ENCODE data around the gene DCTN3.

The DCTN3 gene

DNA sequence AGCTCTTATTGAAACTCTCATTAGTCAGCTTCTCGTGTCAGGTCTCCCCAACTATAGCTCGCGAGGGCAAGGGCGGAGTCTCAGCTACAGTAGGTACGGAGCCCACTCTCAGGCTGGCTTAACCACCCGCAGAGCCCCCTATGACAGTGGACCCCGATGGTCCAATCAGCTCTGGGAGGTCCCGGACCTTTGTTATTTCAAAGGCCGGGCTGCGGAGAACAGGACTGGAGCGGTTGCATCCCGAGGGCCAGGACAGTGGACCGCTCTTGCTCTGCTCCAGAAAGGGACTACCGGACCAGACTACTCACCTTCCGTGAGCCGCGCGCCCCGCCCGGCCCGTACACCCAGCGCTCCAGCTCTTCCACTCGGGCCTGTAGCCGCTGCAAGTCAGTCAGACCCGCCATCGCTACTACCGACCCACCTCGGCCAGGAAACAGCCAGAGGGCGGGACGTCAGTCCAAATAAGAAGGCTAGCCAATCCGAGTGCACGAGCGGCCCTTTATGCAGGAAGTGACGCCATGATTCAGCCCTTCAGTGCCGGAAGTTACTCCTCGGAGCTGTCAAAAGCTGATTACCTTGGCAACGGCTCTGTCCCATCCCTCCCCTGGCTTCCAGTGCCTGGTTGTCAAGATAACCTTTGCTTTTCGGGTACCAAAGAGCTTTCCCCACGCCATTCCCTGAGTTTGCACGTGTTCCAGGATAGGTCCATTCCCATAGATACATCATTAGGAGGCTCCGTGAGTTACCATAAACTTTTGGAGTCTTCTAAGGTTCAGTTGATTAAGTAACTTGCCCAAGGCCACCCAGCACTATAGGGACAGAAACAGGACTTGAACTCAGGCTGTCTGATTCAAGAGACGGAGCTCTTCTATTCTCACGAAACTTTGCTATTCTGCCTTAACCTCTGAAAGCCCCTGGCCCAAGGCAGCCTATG lies at the start of gene DCTN3:
TSS of gene DCTN3 (minus strand) at position 435 of the 934 bp plus-strand sequence. CDS start at position 404, 31 bp downstream.
- Histone ChIP-seq H3K4me3 (replicated peaks; ENCODE audit: low read depth, low read length) (peak within 1 kb of the TSS; percentile 92), H3K27me3 (replicated peaks; ENCODE audit: control insufficient read depth, insufficient read depth, low read length) (no peaks in the 10 kb centered on the region; the same call in 1 of the 2 replicates), H3K36me3 (ENCODE audit: control insufficient read depth, insufficient read depth, low read length) (peaks cover 9% of the 10 kb centered on the region)
- DNase-seq (ENCODE audit: extremely low read depth, insufficient read length) = peak; percentile 82
- TF ChIP-seq, protein P1, sequence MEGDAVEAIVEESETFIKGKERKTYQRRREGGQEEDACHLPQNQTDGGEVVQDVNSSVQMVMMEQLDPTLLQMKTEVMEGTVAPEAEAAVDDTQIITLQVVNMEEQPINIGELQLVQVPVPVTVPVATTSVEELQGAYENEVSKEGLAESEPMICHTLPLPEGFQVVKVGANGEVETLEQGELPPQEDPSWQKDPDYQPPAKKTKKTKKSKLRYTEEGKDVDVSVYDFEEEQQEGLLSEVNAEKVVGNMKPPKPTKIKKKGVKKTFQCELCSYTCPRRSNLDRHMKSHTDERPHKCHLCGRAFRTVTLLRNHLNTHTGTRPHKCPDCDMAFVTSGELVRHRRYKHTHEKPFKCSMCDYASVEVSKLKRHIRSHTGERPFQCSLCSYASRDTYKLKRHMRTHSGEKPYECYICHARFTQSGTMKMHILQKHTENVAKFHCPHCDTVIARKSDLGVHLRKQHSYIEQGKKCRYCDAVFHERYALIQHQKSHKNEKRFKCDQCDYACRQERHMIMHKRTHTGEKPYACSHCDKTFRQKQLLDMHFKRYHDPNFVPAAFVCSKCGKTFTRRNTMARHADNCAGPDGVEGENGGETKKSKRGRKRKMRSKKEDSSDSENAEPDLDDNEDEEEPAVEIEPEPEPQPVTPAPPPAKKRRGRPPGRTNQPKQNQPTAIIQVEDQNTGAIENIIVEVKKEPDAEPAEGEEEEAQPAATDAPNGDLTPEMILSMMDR (IDR thresholded peaks at IDR 0.05; ENCODE audit: insufficient read depth, low read length, poor library complexity, severe bottlenecking) = no peak

DNA sequence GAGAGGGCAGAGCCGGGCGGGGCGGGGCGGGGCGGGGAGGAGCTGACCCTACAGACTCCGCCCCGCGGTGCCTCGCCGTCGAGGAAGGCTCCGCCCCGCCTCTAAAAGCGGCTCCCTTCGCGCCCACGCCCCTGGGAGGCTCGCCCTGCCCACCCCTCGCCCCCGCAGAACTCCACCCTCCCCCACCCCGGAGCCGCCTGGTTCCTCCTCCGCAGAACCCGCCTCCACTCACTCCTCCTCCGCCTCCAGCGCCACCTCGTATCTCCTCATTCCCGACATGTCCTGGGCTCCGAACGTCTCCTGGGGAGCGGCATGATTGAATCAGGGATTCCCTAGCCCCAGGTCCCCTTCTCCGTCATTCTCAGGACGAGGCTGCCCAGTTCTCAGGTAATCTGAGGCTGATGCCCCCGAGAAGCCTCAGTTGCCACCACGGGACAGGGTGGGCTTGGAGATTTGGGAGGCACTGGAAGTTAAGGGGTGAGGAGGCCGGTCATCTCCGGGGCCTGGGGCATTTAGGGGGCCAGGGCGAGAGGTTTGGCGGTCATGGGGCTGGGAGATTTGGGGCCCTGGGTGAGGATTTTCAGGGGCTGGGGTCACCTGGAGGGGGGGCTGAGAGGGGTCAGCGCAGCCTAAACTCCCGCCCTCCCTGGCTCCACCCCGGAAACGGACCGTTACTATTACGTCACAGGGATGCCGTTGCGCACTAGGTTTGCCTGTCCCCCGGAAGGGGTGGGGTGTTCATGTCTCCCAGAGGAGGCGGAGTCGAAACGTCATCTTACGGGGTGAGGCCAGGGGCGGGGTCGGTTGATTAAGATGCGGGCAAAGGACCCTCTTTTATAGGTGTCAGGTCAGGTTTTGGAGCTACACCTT lies 45.3 kb upstream of the DCTN3 start:
- no peaks in the 10 kb centered on the region; the same call in 1 of the 2 replicates for H3K27me3 ChIP-seq (replicated peaks; ENCODE audit: control insufficient read depth, insufficient read depth, low read length)
- peak overlapping the region; percentile 76 for H3K4me3 ChIP-seq (replicated peaks; ENCODE audit: low read depth, low read length)
- peak; percentile 76 for DNase-seq (ENCODE audit: extremely low read depth, insufficient read length)
- TF ChIP-seq, protein P1 (IDR thresholded peaks at IDR 0.05; ENCODE audit: insufficient read depth, low read length, poor library complexity, severe bottlenecking) = no peak
- H3K36me3 ChIP-seq (ENCODE audit: control insufficient read depth, insufficient read depth, low read length) = no peaks in the 10 kb centered on the region

DNA sequence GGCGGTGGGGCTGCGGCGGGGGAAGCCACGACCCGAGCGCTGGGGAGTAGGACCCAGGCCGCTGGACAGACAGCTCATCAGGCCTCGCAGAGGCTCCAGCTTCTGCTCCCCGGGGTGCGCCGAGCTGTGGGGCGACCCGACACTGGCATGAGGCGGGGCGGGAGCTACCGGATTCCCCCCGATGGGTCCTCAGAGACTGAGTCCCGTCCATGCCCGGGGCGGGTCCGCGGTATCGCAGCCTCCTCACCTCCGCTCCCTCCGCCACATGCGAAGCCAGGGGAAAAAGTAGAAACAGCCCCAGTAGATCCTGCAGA lies 44.7 kb upstream of the DCTN3 start:
- no peak for DNase-seq (ENCODE audit: extremely low read depth, insufficient read length)
- Histone ChIP-seq H3K36me3 (ENCODE audit: control insufficient read depth, insufficient read depth, low read length) (no peaks in the 10 kb centered on the region), H3K4me3 (replicated peaks; ENCODE audit: low read depth, low read length) (peak overlapping the region; percentile 57), H3K27me3 (replicated peaks; ENCODE audit: control insufficient read depth, insufficient read depth, low read length) (no peaks in the 10 kb centered on the region; the same call in 1 of the 2 replicates)
- TF ChIP-seq, protein P1 (IDR thresholded peaks at IDR 0.05; ENCODE audit: insufficient read depth, low read length, poor library complexity, severe bottlenecking) = no peak

DNA sequence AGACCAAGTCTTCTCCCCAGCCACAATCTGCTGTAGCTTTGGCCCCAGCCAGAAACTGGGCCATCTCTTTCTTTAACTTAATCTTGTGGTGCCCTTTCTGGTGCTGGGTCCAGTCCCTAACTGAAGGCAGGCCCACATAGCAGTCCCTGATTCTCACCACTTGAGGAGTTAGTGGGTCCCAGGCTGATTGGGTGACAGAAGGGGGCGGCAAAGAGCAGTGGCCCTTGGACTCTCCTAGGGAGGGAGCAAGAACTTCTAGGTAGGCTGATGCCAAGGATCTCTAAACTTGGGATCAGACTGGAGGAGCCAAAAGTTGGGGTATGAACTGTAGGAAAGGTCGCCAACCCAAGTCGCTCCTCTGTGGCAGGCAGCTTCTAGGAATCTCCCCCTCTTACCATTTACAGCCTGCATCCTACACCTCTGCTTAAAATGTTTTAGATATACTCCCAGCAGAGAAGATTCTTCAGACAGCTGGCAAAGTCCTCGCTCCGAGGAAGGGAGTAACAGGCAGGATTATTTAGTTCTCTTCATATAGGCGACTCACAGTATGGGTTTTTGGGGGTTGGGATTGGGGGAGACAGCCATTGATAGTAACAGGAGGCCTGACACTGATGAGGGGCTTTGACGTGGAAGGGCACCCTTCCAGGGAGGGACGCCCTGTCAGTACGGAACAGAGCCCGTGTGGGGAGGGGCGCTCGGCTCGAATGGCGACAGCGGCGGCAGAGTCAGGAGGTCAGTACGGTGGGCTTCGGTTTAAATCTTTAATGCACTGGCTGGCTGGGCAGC lies 44.2 kb upstream of the DCTN3 start:
- Histone ChIP-seq H3K27me3 (replicated peaks; ENCODE audit: control insufficient read depth, insufficient read depth, low read length) (no peaks in the 10 kb centered on the region; the same call in 1 of the 2 replicates), H3K36me3 (ENCODE audit: control insufficient read depth, insufficient read depth, low read length) (no peaks in the 10 kb centered on the region), H3K4me3 (replicated peaks; ENCODE audit: low read depth, low read length) (peak overlapping the region; percentile 57)
- TF ChIP-seq, protein P1 (IDR thresholded peaks at IDR 0.05; ENCODE audit: insufficient read depth, low read length, poor library complexity, severe bottlenecking) = peak; percentile 99
- peak; percentile 49 for DNase-seq (ENCODE audit: extremely low read depth, insufficient read length)

DNA sequence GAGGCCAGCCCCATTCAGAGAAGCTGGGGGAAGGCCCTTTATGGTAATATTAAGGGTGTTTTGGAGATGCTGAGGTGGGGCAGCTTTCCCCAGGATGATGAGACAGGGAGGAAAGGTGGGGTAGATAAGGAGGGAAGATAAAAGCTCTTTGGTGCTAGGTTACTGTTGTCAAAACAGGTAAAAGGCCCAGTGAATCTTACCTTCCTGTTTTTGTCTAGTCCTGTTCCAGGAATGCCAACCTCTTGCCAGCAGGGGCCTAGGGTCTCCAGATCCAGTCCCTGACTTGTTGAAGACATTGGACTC lies 43.0 kb upstream of the DCTN3 start:
- Histone ChIP-seq H3K27me3 (replicated peaks; ENCODE audit: control insufficient read depth, insufficient read depth, low read length) (no peaks in the 10 kb centered on the region), H3K36me3 (ENCODE audit: control insufficient read depth, insufficient read depth, low read length) (no peaks in the 10 kb centered on the region), H3K4me3 (replicated peaks; ENCODE audit: low read depth, low read length) (no peak overlapping the region)
- TF ChIP-seq, protein P1 (IDR thresholded peaks at IDR 0.05; ENCODE audit: insufficient read depth, low read length, poor library complexity, severe bottlenecking) = no peak
- DNase-seq (ENCODE audit: extremely low read depth, insufficient read length) = no peak
